ENCODE data around the gene C5orf63.

- TF ChIP-seq ATF3 (IDR thresholded peaks at IDR 0.05) (no peak), CTCF (IDR thresholded peaks at IDR 0.05; ENCODE audit: low read depth, low read length, missing input control) (no peak), REST (IDR thresholded peaks at IDR 0.05) (no peak), RXRA (IDR thresholded peaks at IDR 0.05) (no peak), TAF1 (conservative IDR thresholded peaks at IDR 0.05) (no peak)
These were observed 53.4 kb downstream of the C5orf63 start for GRCh38 chr5:127019928-127020327.

Data from liver (tissue), 3 donors.